LNCAP (cell line): Measurements from ENCODE around the gene PDE11A.

ENCODE experiments used
- TF ChIP-seq, protein P1 (sequence below): fragments of 450-650 bp; IDR thresholded peaks from 2 replicates; pipeline ENCODE4 v1.5.1; 2017; ENCODE audit warnings: mild to moderate bottlenecking

Gene PDE11A

DNA sequence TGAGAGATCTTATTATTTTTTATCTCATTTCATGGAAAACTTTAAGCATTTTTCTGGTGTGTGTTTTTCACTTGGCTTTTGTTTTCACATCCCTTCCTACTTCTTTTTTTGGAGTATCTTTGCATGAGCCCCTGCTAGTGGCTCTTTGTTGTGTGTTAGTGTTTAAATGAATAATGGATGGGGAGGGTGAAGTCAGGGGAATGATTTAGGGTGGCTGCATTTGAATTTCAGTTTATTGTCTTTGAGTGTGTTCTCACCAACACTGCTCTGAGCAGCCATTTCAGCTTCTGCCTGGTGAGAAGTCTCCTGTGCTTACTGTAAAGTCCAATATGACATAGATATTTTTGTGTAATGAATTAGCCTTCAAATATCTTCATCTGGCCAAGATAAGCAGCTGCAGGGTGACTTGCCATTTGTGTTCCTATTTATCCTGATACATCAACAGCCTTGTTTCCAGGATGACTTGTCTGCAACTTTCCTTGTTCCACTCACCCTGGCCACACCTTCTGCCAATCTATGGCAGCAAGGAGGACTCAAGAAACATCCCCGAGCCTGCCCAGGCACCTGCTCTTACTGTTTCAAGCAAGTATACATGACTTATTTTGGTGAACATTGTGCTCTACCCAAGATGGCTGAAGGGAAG lies 182.6 kb downstream of the PDE11A start:
- TF ChIP-seq, protein P1, sequence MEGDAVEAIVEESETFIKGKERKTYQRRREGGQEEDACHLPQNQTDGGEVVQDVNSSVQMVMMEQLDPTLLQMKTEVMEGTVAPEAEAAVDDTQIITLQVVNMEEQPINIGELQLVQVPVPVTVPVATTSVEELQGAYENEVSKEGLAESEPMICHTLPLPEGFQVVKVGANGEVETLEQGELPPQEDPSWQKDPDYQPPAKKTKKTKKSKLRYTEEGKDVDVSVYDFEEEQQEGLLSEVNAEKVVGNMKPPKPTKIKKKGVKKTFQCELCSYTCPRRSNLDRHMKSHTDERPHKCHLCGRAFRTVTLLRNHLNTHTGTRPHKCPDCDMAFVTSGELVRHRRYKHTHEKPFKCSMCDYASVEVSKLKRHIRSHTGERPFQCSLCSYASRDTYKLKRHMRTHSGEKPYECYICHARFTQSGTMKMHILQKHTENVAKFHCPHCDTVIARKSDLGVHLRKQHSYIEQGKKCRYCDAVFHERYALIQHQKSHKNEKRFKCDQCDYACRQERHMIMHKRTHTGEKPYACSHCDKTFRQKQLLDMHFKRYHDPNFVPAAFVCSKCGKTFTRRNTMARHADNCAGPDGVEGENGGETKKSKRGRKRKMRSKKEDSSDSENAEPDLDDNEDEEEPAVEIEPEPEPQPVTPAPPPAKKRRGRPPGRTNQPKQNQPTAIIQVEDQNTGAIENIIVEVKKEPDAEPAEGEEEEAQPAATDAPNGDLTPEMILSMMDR: no peak

DNA sequence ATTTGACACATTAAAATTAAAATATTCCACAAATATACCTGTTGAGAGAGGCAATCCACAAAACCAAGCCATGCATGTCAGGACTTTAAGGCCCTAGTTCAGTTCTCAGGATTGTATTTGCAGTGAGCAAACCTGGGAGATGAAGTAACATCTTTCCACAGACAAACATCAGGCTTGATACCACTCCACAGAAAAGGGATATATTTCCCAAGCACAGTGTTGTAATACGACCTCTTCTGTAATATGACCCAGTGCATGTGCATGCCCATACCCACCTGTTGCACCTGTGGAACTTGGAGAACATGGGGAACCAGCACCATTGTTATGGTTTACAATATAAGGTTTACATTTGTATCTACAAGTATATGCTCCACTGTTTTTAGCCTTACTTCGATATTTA lies 184.0 kb downstream of the PDE11A start:
- TF ChIP-seq, protein P1: no peak

DNA sequence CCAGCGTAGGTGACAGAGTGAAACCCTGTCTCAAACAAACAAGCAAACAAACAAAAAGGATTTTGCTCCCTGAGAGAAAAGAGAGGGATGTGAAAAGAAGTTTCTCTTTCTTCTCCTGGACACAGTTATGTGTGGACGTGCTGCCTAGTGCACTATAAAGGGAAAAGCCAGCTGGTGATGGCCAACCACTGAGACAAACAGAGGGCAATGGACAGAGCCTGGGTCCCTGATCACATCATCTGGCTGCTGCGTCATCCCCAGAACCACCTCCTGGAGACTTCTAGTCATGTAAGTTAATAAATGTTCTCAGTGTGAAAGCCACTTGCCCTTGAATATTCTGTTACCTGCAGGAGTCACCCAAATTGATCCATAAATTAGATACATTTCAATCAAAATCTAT lies 184.9 kb downstream of the PDE11A start:
- TF ChIP-seq, protein P1: no peak

DNA sequence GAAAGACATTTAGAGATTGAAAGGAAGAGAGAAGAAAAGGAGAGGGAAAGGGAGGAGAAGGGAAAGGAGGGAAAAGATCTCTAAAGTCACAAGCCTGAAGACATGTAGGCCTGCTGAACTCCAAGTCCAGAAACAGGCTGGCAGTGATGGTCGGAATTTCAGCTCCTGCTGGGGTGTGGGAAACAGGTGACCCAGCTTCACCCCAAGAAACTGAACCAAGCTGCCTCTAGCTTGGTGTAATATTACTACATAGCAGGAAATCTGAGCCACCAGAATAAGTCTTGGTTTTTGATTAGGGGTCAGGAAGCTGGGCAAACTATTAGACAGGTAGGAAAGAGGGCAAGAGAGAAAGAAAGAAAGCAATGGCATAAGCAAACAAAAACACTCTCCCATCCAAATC lies 185.8 kb downstream of the PDE11A start:
- TF ChIP-seq, protein P1: no peak

- TF ChIP-seq, protein P1: no peak
These were observed 186.6 kb downstream of the PDE11A start for GRCh38 chr2:177885828-177886466.

- TF ChIP-seq, protein P1: no peak
These were observed 189.4 kb downstream of the PDE11A start for GRCh38 chr2:177883177-177883576.

GRCh38 chr2:177882501-177882900 lies 190.1 kb downstream of the PDE11A start:
- TF ChIP-seq, protein P1: no peak
